Measurements from ENCODE around the gene ANGPTL2. TPM values are rescaled to one million over a fixed set of nuclear protein-coding genes. Genes with fewer than 3 reads are reported as not detected.

Gene ANGPTL2
- total and polyA plus RNA-seq, 2 of the 4 experiments (the other 2 are of a cell fraction) = 9.5 to 25.1 TPM

DNA sequence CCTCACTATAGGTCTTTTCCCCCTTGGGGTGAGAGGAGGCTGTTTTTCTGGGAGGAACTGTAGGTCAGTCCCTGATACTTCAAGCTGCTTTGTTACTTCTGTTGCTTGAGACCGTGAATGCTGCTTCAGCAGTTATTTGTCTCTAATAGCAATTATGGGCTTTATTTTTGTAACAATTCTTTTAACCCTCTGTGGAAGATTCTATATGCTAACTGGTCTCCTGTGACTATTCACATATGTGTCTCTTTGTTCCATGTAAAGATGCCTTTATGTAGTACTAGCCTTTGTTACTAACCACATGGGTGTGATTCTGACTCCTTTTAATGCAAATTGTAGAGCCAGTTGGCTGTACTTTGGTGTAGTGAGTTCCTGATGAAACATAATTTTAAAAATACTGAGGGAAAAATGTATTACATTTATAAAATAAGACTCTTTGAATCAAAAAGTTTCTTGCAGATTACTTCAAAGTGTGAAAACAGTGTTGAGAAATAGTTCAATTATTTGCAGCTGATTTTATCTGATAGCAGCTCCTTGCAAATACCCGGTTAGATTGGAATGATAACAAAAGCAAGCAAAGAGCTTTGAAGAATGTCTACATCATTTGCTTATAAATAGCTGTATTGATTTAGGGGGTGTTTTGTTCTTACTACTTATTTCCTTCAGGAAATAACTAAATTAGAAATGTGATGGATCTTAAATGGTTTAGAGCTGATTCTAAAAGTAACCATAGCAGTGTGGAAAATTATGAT, 46.6 kb downstream of the ANGPTL2 start:
- no peaks in the 10 kb centered on the region for H3K36me3 ChIP-seq (ENCODE audit: control insufficient read depth, insufficient read depth, low read length)
- dilution Hi-C loops (cut with HindIII; ENCODE audit: low sequenced_read_pairs, unreplicated experiment) = no loop called here
- no peak overlapping the region for H2BK120ac ChIP-seq (ENCODE audit: low read depth, low read length)
- H4K20me1 ChIP-seq (ENCODE audit: insufficient read depth, low read length) = no peaks in the 10 kb centered on the region
- in situ Hi-C loops (cut with MboI; ENCODE audit: low sequenced_read_pairs) = no loop called here
- ChIA-PET POLR2A (ENCODE audit: unreplicated experiment) (no interaction called here), CTCF (no interaction called here)
- H2AFZ ChIP-seq (replicated peaks; ENCODE audit: low read length, poor library complexity) = no peak overlapping the region
- H3K4me1 ChIP-seq (ENCODE audit: control insufficient read depth, insufficient read depth, low read length) = peaks cover 11% of the 10 kb centered on the region
- H3K27ac ChIP-seq (ENCODE audit: insufficient read depth, low read length) = no peak overlapping the region
- H4K91ac ChIP-seq (ENCODE audit: insufficient read depth, low read depth, low read length) = no peak overlapping the region
- peak; percentile 18 for DNase-seq
- H3K4ac ChIP-seq (ENCODE audit: low read depth, low read length) = no peak overlapping the region
- no peak overlapping the region for H3K4me2 ChIP-seq (ENCODE audit: low read depth, low read length)
- no peak overlapping the region for H3K18ac ChIP-seq (ENCODE audit: low read depth, low read length)
- WGBS, 2 experiments (ENCODE audit: extremely low coverage in 2 of 2, insufficient read length in 1 of 2) = no CpG with 5 or more reads among the region's 2 CpGs
- H4K5ac ChIP-seq (ENCODE audit: low read depth, low read length) = no peak overlapping the region
- no peaks in the 10 kb centered on the region for H3K27me3 ChIP-seq (ENCODE audit: control insufficient read depth, insufficient read depth, low read length)
- no peak overlapping the region for H2AK9ac ChIP-seq (replicated peaks; ENCODE audit: low read depth, low read length, poor library complexity)
- peaks cover 2% of the 10 kb centered on the region; the same call in 1 of the 2 replicates for H3K9me1 ChIP-seq (ENCODE audit: insufficient read depth, low read length)
- no peak overlapping the region for H4K8ac ChIP-seq (ENCODE audit: low read depth in 2 of 2, low read length in 2 of 2)
- H2BK5ac ChIP-seq (ENCODE audit: low read depth, low read length, poor library complexity, severe bottlenecking) = no peak overlapping the region
- TF ChIP-seq, protein P1, sequence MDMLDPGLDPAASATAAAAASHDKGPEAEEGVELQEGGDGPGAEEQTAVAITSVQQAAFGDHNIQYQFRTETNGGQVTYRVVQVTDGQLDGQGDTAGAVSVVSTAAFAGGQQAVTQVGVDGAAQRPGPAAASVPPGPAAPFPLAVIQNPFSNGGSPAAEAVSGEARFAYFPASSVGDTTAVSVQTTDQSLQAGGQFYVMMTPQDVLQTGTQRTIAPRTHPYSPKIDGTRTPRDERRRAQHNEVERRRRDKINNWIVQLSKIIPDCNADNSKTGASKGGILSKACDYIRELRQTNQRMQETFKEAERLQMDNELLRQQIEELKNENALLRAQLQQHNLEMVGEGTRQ (IDR thresholded peaks at IDR 0.05; ENCODE audit: low read depth, low read length) = no peak
- peak; percentile 62; the same call in 1 of the 2 replicates for TF ChIP-seq MAFK (IDR thresholded peaks at IDR 0.05; ENCODE audit: low read depth, low read length)
- no peak overlapping the region for H3K14ac ChIP-seq (replicated peaks; ENCODE audit: low read depth, low read length)
- H3K79me1 ChIP-seq (ENCODE audit: low read depth in 1 of 2, low read length in 2 of 2) = no peaks in the 10 kb centered on the region
- H2AK5ac ChIP-seq (ENCODE audit: low read depth, low read length) = no peak overlapping the region
- no peak overlapping the region for H3K23ac ChIP-seq (ENCODE audit: low read depth, low read length)
- H2BK15ac ChIP-seq (ENCODE audit: low read depth, low read length) = no peak overlapping the region
- no peak overlapping the region for H3K9ac ChIP-seq (ENCODE audit: low read depth, low read length)
- intact Hi-C loops (cut with micrococcal nuclease) = no loop called here
- no peak overlapping the region for H2BK20ac ChIP-seq (ENCODE audit: low read depth, low read length)
- ATAC-seq (ENCODE audit: low read depth) = peak; percentile 57; the same call in 1 of the 2 replicates
- no TSS peak for BruUV-seq (replicated peaks)
- H3K9me3 ChIP-seq (ENCODE audit: control insufficient read depth, insufficient read depth, low read length) = peaks cover 5% of the 10 kb centered on the region; the same call in 1 of the 2 replicates
- no peak overlapping the region for H3K4me3 ChIP-seq (ENCODE audit: insufficient read depth, low read depth, low read length)
- H3K56ac ChIP-seq (ENCODE audit: extremely low read depth, insufficient read depth, low read length) = no peak overlapping the region
